ENCODE data around the gene WWC2.

Gene WWC2

GRCh38 chr4:183284965-183285364, 185.9 kb downstream of the WWC2 start:
- DNase-seq = no peak
- no peak overlapping the region for H3K4me3 Mint-ChIP-seq
- ATAC-seq (replicated peaks) = no peak
- H3K27me3 Mint-ChIP-seq = peaks cover 8 to 23% of the 10 kb centered on the region in 2 donors
- H3K9me3 Mint-ChIP-seq = no peaks in the 10 kb centered on the region
- peaks cover 0 to 3% of the 10 kb centered on the region in 2 donors for H3K4me1 Mint-ChIP-seq (ENCODE audit: low read depth in 2 of 2)
- peaks cover 5% of the 10 kb centered on the region for H3K36me3 Mint-ChIP-seq (ENCODE audit: insufficient read depth)
- H3K27ac Mint-ChIP-seq = no peak overlapping the region

- ATAC-seq (replicated peaks) (no peak), DNase-seq (no peak)
- Mint-ChIP-seq H3K36me3 (ENCODE audit: insufficient read depth) (peaks cover 5% of the 10 kb centered on the region), H3K9me3 (no peaks in the 10 kb centered on the region), H3K27ac (no peak overlapping the region), H3K4me3 (no peak overlapping the region), H3K4me1 (ENCODE audit: low read depth in 2 of 2) (peaks cover 0 to 3% of the 10 kb centered on the region in 2 donors), H3K27me3 (peaks cover 8 to 17% of the 10 kb centered on the region in 2 donors)
These were observed 186.8 kb downstream of the WWC2 start for GRCh38 chr4:183285886-183286285.

GRCh38 chr4:183286590-183287308, 187.7 kb downstream of the WWC2 start:
- Mint-ChIP-seq H3K4me1 (ENCODE audit: low read depth in 2 of 2) (peaks cover 0 to 3% of the 10 kb centered on the region in 2 donors), H3K9me3 (no peaks in the 10 kb centered on the region), H3K4me3 (no peak overlapping the region), H3K36me3 (ENCODE audit: insufficient read depth) (peaks cover 7% of the 10 kb centered on the region), H3K27me3 (peaks cover 8 to 17% of the 10 kb centered on the region in 2 donors), H3K27ac (no peak overlapping the region)
- DNase-seq = no peak
- ATAC-seq (replicated peaks) = no peak

GRCh38 chr4:183287309-183287659, 188.2 kb downstream of the WWC2 start:
- H3K27ac Mint-ChIP-seq = no peak overlapping the region
- ATAC-seq (replicated peaks) = no peak

GRCh38 chr4:183287677-183288076, 188.6 kb downstream of the WWC2 start:
- ATAC-seq (replicated peaks) (no peak), DNase-seq (no peak)
- no peaks in the 10 kb centered on the region for H3K9me3 Mint-ChIP-seq
- no peak overlapping the region for H3K4me3 Mint-ChIP-seq
- H3K27me3 Mint-ChIP-seq = peaks cover 8 to 12% of the 10 kb centered on the region in 2 donors
- H3K36me3 Mint-ChIP-seq (ENCODE audit: insufficient read depth) = peaks cover 7% of the 10 kb centered on the region
- H3K27ac Mint-ChIP-seq = no peak overlapping the region
- peaks cover 0 to 3% of the 10 kb centered on the region in 2 donors for H3K4me1 Mint-ChIP-seq (ENCODE audit: low read depth in 2 of 2)

More at GRCh38 chr4:183287309-183287659, 188.2 kb downstream of the WWC2 start:
- Mint-ChIP-seq H3K27me3 (peaks cover 8 to 16% of the 10 kb centered on the region in 2 donors), H3K4me1 (ENCODE audit: low read depth in 2 of 2) (peaks cover 0 to 3% of the 10 kb centered on the region in 2 donors), H3K36me3 (ENCODE audit: insufficient read depth) (peaks cover 7% of the 10 kb centered on the region), H3K9me3 (no peaks in the 10 kb centered on the region), H3K4me3 (no peak overlapping the region)
- no peak for DNase-seq

- no peak overlapping the region for H3K4me3 Mint-ChIP-seq
- H3K36me3 Mint-ChIP-seq (ENCODE audit: insufficient read depth) = peaks cover 7% of the 10 kb centered on the region
- DNase-seq (no peak), ATAC-seq (replicated peaks) (no peak)
- peaks cover 0 to 3% of the 10 kb centered on the region in 2 donors for H3K4me1 Mint-ChIP-seq (ENCODE audit: low read depth in 2 of 2)
- no peaks in the 10 kb centered on the region for H3K9me3 Mint-ChIP-seq
- no peak overlapping the region for H3K27ac Mint-ChIP-seq
- peaks cover 8 to 11% of the 10 kb centered on the region in 2 donors for H3K27me3 Mint-ChIP-seq
These were observed 189.9 kb downstream of the WWC2 start for GRCh38 chr4:183288955-183289354.

GRCh38 chr4:183289688-183290087, 190.6 kb downstream of the WWC2 start:
- Mint-ChIP-seq H3K4me3 (no peak overlapping the region), H3K9me3 (no peaks in the 10 kb centered on the region), H3K27ac (no peak overlapping the region), H3K4me1 (ENCODE audit: low read depth in 2 of 2) (peaks cover 0 to 3% of the 10 kb centered on the region in 2 donors), H3K27me3 (peaks cover 8 to 11% of the 10 kb centered on the region in 2 donors), H3K36me3 (ENCODE audit: insufficient read depth) (peaks cover 7% of the 10 kb centered on the region)
- DNase-seq = no peak
- no peak for ATAC-seq (replicated peaks)

- no peaks in the 10 kb centered on the region for H3K9me3 Mint-ChIP-seq
- no peak overlapping the region for H3K27ac Mint-ChIP-seq
- H3K27me3 Mint-ChIP-seq = peaks cover 7 to 8% of the 10 kb centered on the region in 2 donors
- DNase-seq (no peak), ATAC-seq (replicated peaks) (no peak)
- H3K36me3 Mint-ChIP-seq (ENCODE audit: insufficient read depth) = peaks cover 5% of the 10 kb centered on the region
- H3K4me1 Mint-ChIP-seq (ENCODE audit: low read depth in 2 of 2) = peaks cover 0 to 3% of the 10 kb centered on the region in 2 donors
- H3K4me3 Mint-ChIP-seq = no peak overlapping the region
These were observed 192.0 kb downstream of the WWC2 start for GRCh38 chr4:183291070-183291469.

- no peaks in the 10 kb centered on the region for H3K4me1 Mint-ChIP-seq (ENCODE audit: low read depth in 2 of 2)
- no peaks in the 10 kb centered on the region for H3K9me3 Mint-ChIP-seq
- no peak overlapping the region for H3K27ac Mint-ChIP-seq
- no peak for DNase-seq
- no peak for ATAC-seq (replicated peaks)
- H3K4me3 Mint-ChIP-seq = no peak overlapping the region
- peaks cover 3% of the 10 kb centered on the region for H3K36me3 Mint-ChIP-seq (ENCODE audit: insufficient read depth)
- H3K27me3 Mint-ChIP-seq = peaks cover 9% of the 10 kb centered on the region in 2 donors
These were observed 196.7 kb downstream of the WWC2 start for GRCh38 chr4:183295711-183296110.

- H3K4me3 Mint-ChIP-seq = no peak overlapping the region
- H3K36me3 Mint-ChIP-seq (ENCODE audit: insufficient read depth) = no peaks in the 10 kb centered on the region
- H3K4me1 Mint-ChIP-seq (ENCODE audit: low read depth in 2 of 2) = no peaks in the 10 kb centered on the region
- H3K27me3 Mint-ChIP-seq = peaks cover 9% of the 10 kb centered on the region in 2 donors
- ATAC-seq (replicated peaks) (no peak), DNase-seq (no peak)
- no peaks in the 10 kb centered on the region for H3K9me3 Mint-ChIP-seq
- no peak overlapping the region for H3K27ac Mint-ChIP-seq
These were observed 198.6 kb downstream of the WWC2 start for GRCh38 chr4:183297675-183298074.

GRCh38 chr4:183299464-183299863, 200.4 kb downstream of the WWC2 start:
- Mint-ChIP-seq H3K36me3 (ENCODE audit: insufficient read depth) (no peaks in the 10 kb centered on the region), H3K9me3 (no peaks in the 10 kb centered on the region), H3K27ac (no peak overlapping the region), H3K4me1 (ENCODE audit: low read depth in 2 of 2) (no peaks in the 10 kb centered on the region), H3K27me3 (peaks cover 9 to 17% of the 10 kb centered on the region in 2 donors), H3K4me3 (no peak overlapping the region)
- no peak for ATAC-seq (replicated peaks)
- DNase-seq = no peak

GRCh38 chr4:183300070-183300469, 201.0 kb downstream of the WWC2 start:
- Mint-ChIP-seq H3K27me3 (peaks cover 9 to 23% of the 10 kb centered on the region in 2 donors), H3K36me3 (ENCODE audit: insufficient read depth) (no peaks in the 10 kb centered on the region), H3K4me3 (no peak overlapping the region), H3K9me3 (no peaks in the 10 kb centered on the region), H3K27ac (no peak overlapping the region), H3K4me1 (ENCODE audit: low read depth in 2 of 2) (no peaks in the 10 kb centered on the region)
- DNase-seq (no peak), ATAC-seq (replicated peaks) (no peak)

GRCh38 chr4:183300655-183301054, 201.6 kb downstream of the WWC2 start:
- ATAC-seq (replicated peaks) (no peak), DNase-seq (no peak)
- Mint-ChIP-seq H3K36me3 (ENCODE audit: insufficient read depth) (no peaks in the 10 kb centered on the region), H3K4me1 (ENCODE audit: low read depth in 2 of 2) (no peaks in the 10 kb centered on the region), H3K4me3 (no peak overlapping the region), H3K27ac (no peak overlapping the region), H3K27me3 (peaks cover 9 to 27% of the 10 kb centered on the region in 2 donors), H3K9me3 (no peaks in the 10 kb centered on the region)

GRCh38 chr4:183303301-183303700, 204.2 kb downstream of the WWC2 start:
- Mint-ChIP-seq H3K9me3 (no peaks in the 10 kb centered on the region), H3K4me1 (ENCODE audit: low read depth in 2 of 2) (no peaks in the 10 kb centered on the region), H3K36me3 (ENCODE audit: insufficient read depth) (no peaks in the 10 kb centered on the region), H3K27ac (no peak overlapping the region), H3K27me3 (peaks cover 9 to 32% of the 10 kb centered on the region in 2 donors), H3K4me3 (no peak overlapping the region)
- DNase-seq = no peak
- no peak for ATAC-seq (replicated peaks)
